Skeletal muscle tissue (tissue), 4 donors: ENCODE results near the gene KPNA3. TPM values are rescaled to one million over a fixed set of nuclear protein-coding genes. Genes with fewer than 3 reads are reported as not detected.

Experiments used
- H3K27ac ChIP-seq: one replicate; pipeline ENCODE4 v1.7.0; 2013; ENCODE audit warnings: mild to moderate bottlenecking, low read depth, low read length, inconsistent platforms
- H3K27me3 ChIP-seq, 3 donors: one replicate each; pipeline ENCODE4 v1.7.0; 2013; ENCODE audit warnings: low read length in 3 of 3; ENCODE audit not compliant: control insufficient read depth in 3 of 3, insufficient read depth in 3 of 3
- H3K36me3 ChIP-seq, 3 donors: one replicate each; pipeline ENCODE4 v1.7.0; 2013; ENCODE audit warnings: low read length in 3 of 3; ENCODE audit not compliant: control insufficient read depth in 3 of 3, insufficient read depth in 3 of 3
- H3K4me1 ChIP-seq, 3 donors: one replicate each; pipeline ENCODE4 v1.7.0; 2013; ENCODE audit warnings: low read length in 3 of 3, mild to moderate bottlenecking in 3 of 3; ENCODE audit not compliant: control insufficient read depth in 3 of 3, insufficient read depth in 3 of 3
- H3K4me3 ChIP-seq, 3 donors: one replicate each; pipeline ENCODE4 v1.7.0; 2013; ENCODE audit warnings: low read length in 3 of 3
- H3K9ac ChIP-seq, 3 donors: one replicate each; pipeline ENCODE4 v1.7.0; 2013; ENCODE audit warnings: low read length in 3 of 3, mild to moderate bottlenecking in 3 of 3, moderate library complexity in 2 of 3, low read depth in 1 of 3
- H3K9me3 ChIP-seq, 3 donors: one replicate each; pipeline ENCODE4 v1.7.0; 2013; ENCODE audit warnings: low read length in 3 of 3; ENCODE audit not compliant: control insufficient read depth in 3 of 3
- total RNA-seq: library from RNA; depleted of rRNA; stranded (reverse); fragments of >200 nt; gene quantifications from one replicate; pipeline ENCODE4 v1.2.3, GENCODE V29; 2014
- donor health status: Osteomylitis.

The KPNA3 gene
- total RNA-seq, 1 donor from 2014 or later: 23.0 TPM

DNA sequence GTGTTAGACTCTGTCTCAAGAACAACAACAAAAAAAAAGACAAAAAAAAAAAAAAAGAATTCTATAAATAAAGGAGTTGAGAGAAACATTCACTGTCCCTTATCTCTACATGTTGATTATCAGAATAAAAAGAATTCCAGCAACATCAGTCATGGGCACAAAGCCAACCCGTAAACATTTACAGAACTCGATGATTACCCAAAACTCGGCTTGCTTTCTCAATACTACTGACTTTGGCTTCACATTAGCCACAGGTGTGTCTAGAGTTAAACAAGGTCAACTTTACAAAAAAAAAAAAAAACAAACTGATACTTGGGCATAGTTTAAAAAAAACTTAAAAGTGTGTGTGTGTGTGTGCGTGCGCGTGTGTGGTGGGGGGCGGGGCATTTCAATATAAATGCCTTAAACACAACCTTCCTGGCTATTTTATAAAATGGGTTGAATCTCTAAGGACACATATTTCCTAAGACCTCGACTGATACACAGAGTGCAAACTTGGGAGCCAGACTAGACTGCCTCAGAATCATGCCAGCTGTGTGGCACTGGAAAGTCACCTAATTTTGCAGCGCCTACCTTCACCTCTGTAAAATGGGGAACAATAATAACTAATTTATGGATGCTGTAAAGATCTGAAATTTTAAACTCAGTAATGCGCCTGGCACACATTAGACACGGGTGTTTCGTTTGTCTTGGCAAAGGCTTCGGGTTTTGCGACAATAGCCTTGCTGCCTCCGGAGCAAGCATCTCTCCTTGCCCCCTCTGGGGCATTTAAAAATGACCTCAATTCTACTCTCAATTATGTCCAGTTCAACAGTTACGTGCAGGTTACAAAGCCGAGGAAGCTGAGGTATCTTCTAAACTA is 102.1 kb downstream of the KPNA3 start:
- Histone ChIP-seq H3K27me3 (no peaks in the 10 kb centered on the region), H3K4me1 (peaks cover 4 to 8% (median 6%) of the 10 kb centered on the region in 3 donors), H3K36me3 (peaks cover 0 to 9% (median 2%) of the 10 kb centered on the region in 3 donors), H3K9me3 (no peaks in the 10 kb centered on the region), H3K4me3 (peak overlapping the region; percentile 72 to 86 (median 82)), H3K9ac (peak overlapping the region; percentile 67 to 87 (median 72)), H3K27ac (peak overlapping the region; percentile 82)

GRCh38 chr13:49683489-49683888 is 109.0 kb downstream of the KPNA3 start:
- Histone ChIP-seq H3K27me3 (no peaks in the 10 kb centered on the region), H3K9ac (no peak overlapping the region), H3K4me3 (no peak overlapping the region), H3K36me3 (peaks cover 0 to 7% (median 2%) of the 10 kb centered on the region in 3 donors), H3K9me3 (no peaks in the 10 kb centered on the region), H3K4me1 (peaks cover 0 to 7% (median 2%) of the 10 kb centered on the region in 3 donors), H3K27ac (no peak overlapping the region)

DNA sequence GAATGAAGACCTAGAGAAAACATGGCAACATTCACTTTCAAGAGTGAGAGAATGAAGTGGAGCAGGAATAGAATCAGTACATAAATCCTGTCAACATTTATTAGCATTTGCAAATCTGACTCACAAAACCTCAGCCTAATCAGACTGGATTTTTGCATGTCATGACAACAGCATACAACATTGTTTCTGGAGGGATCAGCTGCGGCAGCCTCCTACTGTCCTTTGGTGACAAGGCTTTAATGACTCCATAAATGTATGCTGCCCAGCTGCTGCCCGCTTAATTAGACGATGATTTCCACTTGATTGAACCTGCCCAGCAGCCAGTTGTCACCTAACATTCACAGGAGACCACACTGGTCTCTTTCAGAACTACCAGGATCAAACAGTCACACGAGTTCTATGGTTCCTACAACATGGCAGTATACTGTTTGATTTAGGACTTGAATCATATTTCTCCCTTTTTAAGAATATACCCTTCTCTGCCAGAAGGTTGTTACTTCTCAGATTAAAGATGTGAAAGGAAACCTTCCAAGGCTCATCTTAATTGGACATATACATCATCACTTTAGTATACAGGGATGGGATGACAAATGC is 110.5 kb downstream of the KPNA3 start:
- H3K36me3 ChIP-seq: peaks cover 0 to 5% (median 2%) of the 10 kb centered on the region in 3 donors
- H3K27ac ChIP-seq: no peak overlapping the region
- H3K9ac ChIP-seq: no peak overlapping the region
- H3K27me3 ChIP-seq: no peaks in the 10 kb centered on the region
- H3K4me1 ChIP-seq: peaks cover 0 to 7% (median 2%) of the 10 kb centered on the region in 3 donors
- H3K4me3 ChIP-seq: no peak overlapping the region
- no peaks in the 10 kb centered on the region for H3K9me3 ChIP-seq

DNA sequence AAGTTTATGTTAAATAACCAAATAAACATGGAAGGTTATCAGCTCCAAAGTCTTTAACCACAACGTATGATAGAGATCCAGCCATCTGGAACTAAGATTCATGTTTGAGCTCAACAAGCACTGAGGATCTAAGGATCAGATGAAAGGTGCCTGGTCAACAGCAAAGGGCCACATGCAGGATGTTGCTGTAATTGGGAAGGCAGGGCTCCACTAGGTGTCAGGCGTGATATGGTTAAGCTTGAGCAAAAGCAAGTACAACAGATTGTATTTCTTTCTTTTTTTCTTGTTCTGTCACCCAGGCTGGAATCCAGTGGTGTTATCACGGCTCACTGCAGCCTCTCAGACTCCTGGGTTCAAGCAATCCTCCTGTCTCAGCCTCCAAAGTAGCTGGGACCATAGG is 113.2 kb downstream of the KPNA3 start:
- H3K27ac ChIP-seq: no peak overlapping the region
- H3K9ac ChIP-seq: peak overlapping the region in 1 of 3 donors; percentile 43
- H3K4me1 ChIP-seq: peaks cover 0 to 7% (median 2%) of the 10 kb centered on the region in 3 donors
- no peaks in the 10 kb centered on the region for H3K9me3 ChIP-seq
- H3K4me3 ChIP-seq: no peak overlapping the region
- peaks cover 0 to 6% (median 3%) of the 10 kb centered on the region in 3 donors for H3K36me3 ChIP-seq
- H3K27me3 ChIP-seq: no peaks in the 10 kb centered on the region

DNA sequence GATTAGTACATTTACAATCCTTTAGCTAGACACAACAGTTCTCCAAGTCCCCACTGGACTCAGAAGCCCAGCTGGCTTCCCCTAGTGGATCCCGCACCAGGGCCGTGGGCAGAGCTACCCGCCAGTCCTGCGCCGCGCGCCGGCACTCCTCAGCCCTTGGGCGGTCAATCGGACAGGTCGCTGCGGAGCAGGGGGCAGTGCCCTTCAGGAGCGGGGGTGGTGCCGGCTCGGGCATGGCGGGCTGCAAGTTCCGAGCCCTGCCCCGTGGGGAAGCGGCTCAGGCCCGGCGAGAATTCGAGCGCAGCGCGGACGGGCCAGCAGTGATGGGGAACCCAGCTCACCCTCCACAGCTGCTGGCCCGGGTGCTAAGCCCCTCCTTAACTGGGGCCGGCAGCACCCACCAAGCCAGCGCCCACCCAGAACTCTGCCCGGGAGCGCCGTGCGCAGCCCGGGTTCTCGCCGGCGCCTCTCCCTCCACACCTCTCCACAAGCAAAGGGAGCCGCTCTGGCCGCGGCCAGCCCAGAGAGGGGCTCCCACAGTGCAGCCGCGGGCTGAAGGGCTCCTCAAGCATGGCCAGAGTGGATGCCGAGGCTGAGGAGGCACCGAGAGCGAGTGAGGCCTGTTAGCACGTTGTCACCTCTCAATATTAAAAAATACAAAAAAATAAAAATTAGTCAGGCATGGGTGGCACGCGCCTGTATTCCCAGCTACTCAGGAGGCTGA is 114.1 kb downstream of the KPNA3 start:
- H3K9me3 ChIP-seq: no peaks in the 10 kb centered on the region
- no peak overlapping the region for H3K4me3 ChIP-seq
- peaks cover 0 to 6% (median 3%) of the 10 kb centered on the region in 3 donors for H3K36me3 ChIP-seq
- H3K27ac ChIP-seq: no peak overlapping the region
- H3K9ac ChIP-seq: no peak overlapping the region
- H3K27me3 ChIP-seq: no peaks in the 10 kb centered on the region
- H3K4me1 ChIP-seq: peaks cover 0 to 7% (median 2%) of the 10 kb centered on the region in 3 donors

- H3K9me3 ChIP-seq: no peaks in the 10 kb centered on the region
- H3K4me1 ChIP-seq: no peaks in the 10 kb centered on the region
- H3K27me3 ChIP-seq: no peaks in the 10 kb centered on the region
- H3K4me3 ChIP-seq: no peak overlapping the region
- no peak overlapping the region for H3K9ac ChIP-seq
- peaks cover 0 to 6% (median 3%) of the 10 kb centered on the region in 3 donors for H3K36me3 ChIP-seq
- H3K27ac ChIP-seq: no peak overlapping the region
Measured at GRCh38 chr13:49676581-49677298, 115.7 kb downstream of the KPNA3 start.

DNA sequence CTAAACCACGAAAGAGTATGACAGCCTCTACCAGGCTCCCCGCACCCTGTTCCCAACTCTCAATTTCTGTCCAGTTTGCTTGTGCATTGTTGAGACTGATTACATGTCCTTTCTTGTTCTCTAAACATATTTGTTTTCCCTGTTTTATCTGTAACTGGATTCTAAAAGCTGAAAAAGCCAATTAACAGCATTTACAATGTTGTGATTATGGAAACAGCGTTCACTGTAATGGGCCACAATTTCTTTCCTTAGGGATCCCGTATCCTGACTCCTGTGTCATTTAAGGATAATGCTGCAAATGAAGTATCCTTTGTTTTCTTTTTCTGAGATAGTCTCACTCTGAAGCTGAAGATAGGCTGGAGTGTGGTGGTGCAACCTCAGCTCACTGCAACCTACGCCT is 121.7 kb downstream of the KPNA3 start:
- Histone ChIP-seq H3K4me1 (peaks cover 0 to 6% (median 0%) of the 10 kb centered on the region in 3 donors), H3K36me3 (peaks cover 9 to 19% (median 17%) of the 10 kb centered on the region in 3 donors), H3K9ac (peak overlapping the region in 1 of 3 donors; percentile 33), H3K27ac (no peak overlapping the region), H3K4me3 (no peak overlapping the region), H3K27me3 (no peaks in the 10 kb centered on the region), H3K9me3 (no peaks in the 10 kb centered on the region)

GRCh38 chr13:49669735-49670309 is 122.7 kb downstream of the KPNA3 start:
- Histone ChIP-seq H3K4me1 (peaks cover 0 to 6% (median 0%) of the 10 kb centered on the region in 3 donors), H3K9ac (no peak overlapping the region)

GRCh38 chr13:49667773-49668172 is 124.7 kb downstream of the KPNA3 start:
- no peak overlapping the region for H3K4me3 ChIP-seq
- no peaks in the 10 kb centered on the region for H3K27me3 ChIP-seq
- peaks cover 0 to 6% (median 0%) of the 10 kb centered on the region in 3 donors for H3K4me1 ChIP-seq
- H3K36me3 ChIP-seq: peaks cover 9 to 21% (median 15%) of the 10 kb centered on the region in 3 donors
- H3K27ac ChIP-seq: no peak overlapping the region
- no peak overlapping the region for H3K9ac ChIP-seq
- H3K9me3 ChIP-seq: no peaks in the 10 kb centered on the region

More at GRCh38 chr13:49669735-49670309, 122.7 kb downstream of the KPNA3 start:
- H3K9me3 ChIP-seq: no peaks in the 10 kb centered on the region
- H3K27me3 ChIP-seq: no peaks in the 10 kb centered on the region
- H3K4me3 ChIP-seq: no peak overlapping the region
- peaks cover 9 to 18% (median 17%) of the 10 kb centered on the region in 3 donors for H3K36me3 ChIP-seq
- H3K27ac ChIP-seq: no peak overlapping the region
